GM21423 (cell line): ENCODE data around the gene PSTPIP1.

ENCODE experiments used
- ATAC-seq: cut with Tn5 transposase; IDR thresholded peaks from one replicate; pipeline ENCODE4 v1.9.1; 2021; ENCODE audit warnings: mild to moderate bottlenecking, moderate library complexity; ENCODE audit not compliant: unreplicated experiment

The PSTPIP1 gene

GRCh38 chr15:76998663-76999285 is 3.8 kb downstream of the PSTPIP1 start:
- no peak for ATAC-seq

GRCh38 chr15:76999996-77000395 is 5.1 kb downstream of the PSTPIP1 start:
- no peak for ATAC-seq

- no peak for ATAC-seq
Observed at GRCh38 chr15:77001351-77001750, 6.4 kb downstream of the PSTPIP1 start.

- ATAC-seq, result no peak
Observed at GRCh38 chr15:77001966-77002365, 7.0 kb downstream of the PSTPIP1 start.

GRCh38 chr15:77002436-77002835 is 7.5 kb downstream of the PSTPIP1 start:
- no peak for ATAC-seq

- ATAC-seq, result peak; percentile 78
Observed at GRCh38 chr15:77002954-77003912, 8.3 kb downstream of the PSTPIP1 start.

- no peak for ATAC-seq
Observed at GRCh38 chr15:77004189-77004588, 9.3 kb downstream of the PSTPIP1 start.

- no peak for ATAC-seq
Observed at GRCh38 chr15:77009176-77009575, 14.2 kb downstream of the PSTPIP1 start.

- no peak for ATAC-seq
Observed at GRCh38 chr15:77009646-77010311, 14.9 kb downstream of the PSTPIP1 start.

- ATAC-seq, result no peak
Observed at GRCh38 chr15:77010312-77010686, 15.4 kb downstream of the PSTPIP1 start.

GRCh38 chr15:77010857-77011256 is 15.9 kb downstream of the PSTPIP1 start:
- no peak for ATAC-seq

- ATAC-seq, result no peak
Observed at GRCh38 chr15:77012117-77012712, 17.3 kb downstream of the PSTPIP1 start.

- ATAC-seq, result no peak
Observed at GRCh38 chr15:77012868-77013267, 17.9 kb downstream of the PSTPIP1 start.

GRCh38 chr15:77013776-77014131 is 18.8 kb downstream of the PSTPIP1 start:
- peak; percentile 60 for ATAC-seq

- peak; percentile 48 for ATAC-seq
Observed at GRCh38 chr15:77014132-77015081, 19.5 kb downstream of the PSTPIP1 start.

- no peak for ATAC-seq
Observed at GRCh38 chr15:77015646-77016320, 20.9 kb downstream of the PSTPIP1 start.

GRCh38 chr15:77016321-77016695 is 21.4 kb downstream of the PSTPIP1 start:
- no peak for ATAC-seq

- no peak for ATAC-seq
Observed at GRCh38 chr15:77017091-77017660, 22.2 kb downstream of the PSTPIP1 start.
